Left cardiac atrium (tissue), 4 donors: ENCODE results near the gene MAP2K3. TPM values are rescaled to one million over a fixed set of nuclear protein-coding genes. Genes with fewer than 3 reads are reported as not detected.
A peak's percentile ranks its signal among the peaks of the same experiment; 100 is the strongest.
"Not testable (repeated sequence)": the region's sequence is repeated elsewhere in the genome, so short reads cannot be mapped to it uniquely, and the experiment has no call there.

Source experiments
- ATAC-seq, 2 donors: fragments of 200-7000 bp; cut with Tn5 transposase; one replicate each; pipeline ENCODE4 v1.9.1; 2020; ENCODE audit warnings: mild to moderate bottlenecking in 2 of 2, moderate library complexity in 2 of 2
- DNase-seq: peaks from one replicate; pipeline ENCODE4 v3.0.0-alpha.2; 2020
- intact Hi-C, 2 donors: fragments of 100-400 bp; cut with DNase I; formaldehyde crosslinking; loops; one replicate each; pipeline versions ENCODE4 v1.14.1 to v1.15.1; 2022 to 2023
- total RNA-seq, 2 donors: library from RNA; stranded (reverse); fragmentation: NEBNext Ultra II Directional; extraction: Animal tissue kit (Norgen Biotek cat#: 25700); gene quantifications; one replicate each; pipeline ENCODE4 v1.2.1, GENCODE V29; 2021
- donor health status: DM: no; HTN: yes; CAD: no.
- donor health status: DM: no; HTN: yes; CAD: no; lungs with severe emphysema.
- donor health status: DM: yes; HTN: yes; CAD: no.
- donor health status: Dilated cardiomyopathy.

The MAP2K3 gene
- total RNA-seq, 2 donors from 2014 or later = 38.9 to 64.7 TPM

DNA sequence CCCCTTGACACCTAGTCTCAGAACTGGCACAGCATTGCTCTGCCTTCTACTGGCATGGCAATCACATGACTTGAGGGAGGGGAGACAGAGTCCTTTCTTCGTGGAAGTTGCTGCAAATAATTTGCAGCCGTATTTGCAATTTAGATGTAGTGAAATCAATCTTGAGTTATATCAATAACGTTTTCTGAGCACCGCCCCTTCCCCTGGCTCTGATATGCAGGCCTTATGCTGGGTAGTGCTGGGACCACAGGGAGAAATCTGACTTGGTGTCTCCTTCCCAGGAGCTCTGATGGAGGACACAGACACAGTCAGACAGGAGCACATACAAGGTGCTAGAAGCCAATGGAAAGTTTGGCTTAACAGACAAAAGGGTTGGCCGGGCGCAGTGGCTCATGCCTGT lies 55.9 kb downstream of the MAP2K3 start:
- DNase-seq, ATAC-seq, intact Hi-C loops: not testable (repeated sequence)

DNA sequence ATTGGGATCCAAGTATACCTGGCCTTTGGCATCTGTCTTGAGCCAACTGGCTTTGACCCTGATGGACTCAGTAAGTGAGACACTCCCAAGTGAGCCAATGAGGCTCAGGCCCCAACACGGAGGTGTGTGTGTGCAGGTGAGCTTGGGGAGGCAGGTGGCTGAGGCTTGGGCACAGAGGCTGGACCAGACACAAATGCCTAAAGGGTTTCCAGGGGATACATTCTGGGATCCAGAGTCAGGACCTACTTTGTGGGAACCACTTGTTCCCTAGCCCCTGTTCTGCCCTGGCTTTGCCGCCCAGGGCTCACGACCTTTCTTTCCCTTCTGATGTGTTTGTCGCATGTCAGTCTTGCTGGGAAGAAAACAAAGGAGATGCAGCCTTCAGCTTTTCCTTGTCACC lies 56.8 kb downstream of the MAP2K3 start:
- ATAC-seq, DNase-seq, intact Hi-C loops: not testable (repeated sequence)

DNA sequence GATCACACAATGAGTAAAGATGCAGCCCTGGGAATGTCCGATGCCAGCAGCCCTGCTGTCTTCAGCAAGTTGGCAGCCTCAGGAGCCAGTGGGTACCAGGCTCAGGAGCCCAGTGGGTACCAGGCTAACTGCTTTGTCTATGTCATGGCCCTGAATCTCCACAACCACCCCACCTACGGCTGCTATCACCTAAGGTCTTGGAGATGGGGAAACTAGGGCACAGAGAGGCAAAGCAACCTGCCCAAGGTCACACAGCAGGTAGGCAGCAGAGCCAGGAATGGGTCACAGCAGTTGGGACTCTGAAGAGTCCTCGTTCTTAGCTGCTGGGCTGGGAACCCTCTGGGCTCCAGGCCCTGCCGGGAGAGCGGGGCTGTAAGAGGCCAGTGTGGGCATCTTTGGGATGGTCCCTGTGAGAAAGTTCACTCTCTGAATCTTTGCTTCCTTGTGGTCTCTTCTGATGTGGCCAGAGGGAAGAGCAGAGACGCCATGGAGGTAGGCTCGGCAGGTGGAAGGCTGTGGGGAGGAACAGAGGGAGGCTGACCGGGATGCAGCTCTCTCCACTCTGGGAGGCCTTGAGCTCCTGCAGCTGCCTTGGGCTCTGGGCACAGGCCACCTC lies 57.5 kb downstream of the MAP2K3 start:
- ATAC-seq, intact Hi-C loops, DNase-seq: not testable (repeated sequence)

DNA sequence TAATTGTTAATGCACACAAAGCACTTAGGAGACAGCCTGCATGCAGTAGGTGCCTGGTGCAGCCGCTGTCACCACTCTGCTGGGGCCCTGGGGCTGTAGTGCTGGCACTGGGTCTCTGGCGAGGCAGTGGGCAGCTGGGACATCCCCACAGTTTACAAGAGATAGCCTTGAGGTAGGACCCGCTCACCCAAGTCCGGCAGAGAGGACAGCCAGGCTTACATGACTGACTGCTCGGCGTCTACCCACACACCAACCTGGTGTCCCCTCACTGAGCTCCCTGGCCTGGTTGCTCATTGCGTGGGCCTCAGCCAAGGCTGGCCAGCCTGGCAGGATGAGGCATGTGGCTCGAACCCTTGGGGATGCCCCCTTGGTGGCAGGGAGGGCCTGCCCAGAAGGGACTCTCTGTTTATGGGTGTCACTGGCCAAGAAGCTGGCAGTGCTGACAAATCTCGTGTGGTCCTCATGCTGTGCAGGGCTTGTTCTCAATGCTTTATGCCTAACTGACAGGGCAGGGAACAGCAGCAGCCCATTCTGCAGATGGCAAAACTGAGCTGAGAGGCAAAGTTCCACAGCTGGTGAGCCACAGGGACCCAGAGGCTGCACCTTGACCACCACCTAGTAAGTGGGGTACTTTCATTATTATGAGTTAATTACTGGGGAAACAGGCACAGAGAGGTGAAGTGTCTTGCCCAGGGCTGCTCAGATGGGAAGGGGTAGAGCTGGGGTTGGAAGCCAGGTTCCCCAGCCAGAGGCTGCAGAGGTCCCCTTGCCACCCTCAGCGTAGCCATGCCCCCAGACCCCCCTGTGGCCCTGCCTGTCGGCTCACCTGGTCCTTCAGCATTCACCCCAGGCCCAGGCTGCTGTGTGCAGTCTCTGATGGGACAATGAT lies 58.8 kb downstream of the MAP2K3 start:
- intact Hi-C loops, DNase-seq, ATAC-seq: not testable (repeated sequence)

DNA sequence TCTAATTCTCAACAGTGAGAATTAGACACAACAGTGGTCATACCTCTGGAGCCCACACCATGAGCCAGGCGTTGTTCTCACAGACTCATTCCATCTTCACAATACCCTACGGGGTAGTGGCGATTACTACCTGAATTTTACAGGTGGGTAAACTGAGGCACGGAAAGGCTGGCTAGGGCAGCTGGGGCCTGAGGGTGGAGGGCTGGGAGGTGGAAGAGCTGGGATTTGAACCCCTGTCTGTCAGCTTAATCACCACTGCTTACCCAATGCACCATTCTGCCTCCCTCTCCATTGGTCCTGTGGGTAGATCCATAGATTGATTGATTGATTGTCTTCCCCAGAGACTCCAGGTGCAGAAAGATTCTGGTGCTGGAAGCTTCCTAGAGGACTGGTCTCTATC lies 60.3 kb downstream of the MAP2K3 start:
- ATAC-seq, intact Hi-C loops, DNase-seq: not testable (repeated sequence)

DNA sequence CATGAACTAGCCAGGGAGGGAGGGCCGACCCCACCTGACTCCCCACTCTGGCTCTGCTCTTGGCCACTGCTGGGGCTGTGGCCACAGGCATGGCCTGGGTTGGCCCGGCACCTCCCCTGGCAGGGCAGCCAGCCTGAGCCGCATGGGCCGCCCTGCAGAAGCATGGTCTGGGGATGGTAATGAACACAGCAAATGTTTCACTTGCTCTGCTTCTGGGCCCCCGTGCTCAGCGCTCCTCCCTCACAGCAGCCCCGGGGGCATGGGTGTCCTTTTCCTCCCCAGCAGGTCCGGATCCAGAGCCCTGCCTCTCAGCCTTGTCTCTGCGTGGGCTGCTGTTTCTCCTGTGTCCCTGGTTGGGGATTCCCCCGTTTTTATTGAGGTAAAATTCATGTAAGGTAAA lies 60.7 kb downstream of the MAP2K3 start:
- DNase-seq (no peak), ATAC-seq (peak in 1 of 2 donors; percentile 35)
- intact Hi-C loops = no loop called here

DNA sequence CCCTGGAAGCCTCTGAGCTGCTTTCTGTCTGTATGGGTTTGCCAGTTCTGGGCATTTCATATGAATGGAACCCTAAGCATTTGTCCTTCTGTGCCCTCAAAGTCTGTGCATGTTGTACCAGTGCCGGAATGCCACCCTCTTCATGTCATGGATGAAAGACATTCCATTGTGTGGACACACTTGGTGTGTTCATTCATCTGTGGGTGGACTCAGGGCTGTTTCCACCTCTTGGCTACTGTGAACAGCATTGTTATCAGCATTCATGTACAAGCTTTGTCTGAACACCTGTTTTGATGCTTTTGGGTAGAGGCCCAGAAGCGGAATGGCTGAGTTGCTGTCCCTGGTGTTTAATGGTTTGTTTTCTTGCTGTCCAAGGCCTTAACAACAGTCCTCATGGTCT lies 61.6 kb downstream of the MAP2K3 start:
- peak; percentile 2 to 9 for ATAC-seq
- DNase-seq, intact Hi-C loops: not testable (repeated sequence)

DNA sequence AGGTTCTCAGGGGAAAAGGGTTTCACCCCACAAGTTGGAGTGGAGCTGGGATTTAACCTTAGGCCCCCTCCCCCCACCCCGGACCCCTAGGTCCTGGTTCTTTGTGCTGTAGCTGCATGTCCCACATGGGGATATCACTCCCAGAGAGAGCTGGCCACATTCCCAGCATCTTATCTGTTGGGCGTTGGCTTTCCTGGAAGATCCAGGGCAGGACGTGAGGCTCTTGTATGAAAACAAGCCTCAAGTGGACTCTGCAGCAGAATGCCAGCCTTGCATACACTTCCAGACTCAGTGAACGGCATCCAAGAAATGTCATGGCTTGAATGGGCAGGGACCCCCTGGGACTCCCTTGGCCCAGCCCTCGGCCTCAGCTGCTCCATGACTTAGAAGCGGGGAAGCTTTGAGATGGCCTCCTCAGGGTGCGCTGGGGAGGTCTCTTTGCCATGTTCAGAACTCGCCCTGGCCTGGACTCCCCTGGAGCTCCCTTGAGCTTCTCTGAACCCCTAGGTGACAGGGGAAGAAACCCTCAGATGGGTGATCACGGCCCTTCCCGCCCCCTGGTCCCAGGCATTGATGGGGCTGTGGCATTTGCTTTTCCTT lies 62.2 kb downstream of the MAP2K3 start:
- intact Hi-C loops = not testable (repeated sequence)
- ATAC-seq (peak; percentile 58 to 76), DNase-seq (peak; percentile 85)

DNA sequence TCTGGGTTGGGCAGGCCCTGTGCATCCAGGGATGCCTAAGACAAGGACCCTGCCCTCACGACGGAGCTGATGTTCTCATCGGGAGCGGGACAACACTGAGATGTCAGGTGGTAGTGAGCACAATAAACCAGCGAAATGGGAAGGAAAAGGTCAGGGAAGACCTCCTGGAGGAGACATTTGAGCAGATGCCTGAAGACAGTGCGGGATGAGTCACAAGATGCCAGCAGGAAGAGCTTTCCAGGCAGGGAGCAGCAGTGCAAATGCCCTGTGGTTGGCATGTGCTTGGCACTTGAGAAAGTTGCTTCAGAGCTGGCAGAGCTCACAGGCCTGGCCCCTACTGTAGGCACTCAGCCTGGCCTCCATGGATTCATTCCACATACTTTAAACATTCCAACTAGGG lies 63.1 kb downstream of the MAP2K3 start:
- intact Hi-C loops, ATAC-seq, DNase-seq: not testable (repeated sequence)

DNA sequence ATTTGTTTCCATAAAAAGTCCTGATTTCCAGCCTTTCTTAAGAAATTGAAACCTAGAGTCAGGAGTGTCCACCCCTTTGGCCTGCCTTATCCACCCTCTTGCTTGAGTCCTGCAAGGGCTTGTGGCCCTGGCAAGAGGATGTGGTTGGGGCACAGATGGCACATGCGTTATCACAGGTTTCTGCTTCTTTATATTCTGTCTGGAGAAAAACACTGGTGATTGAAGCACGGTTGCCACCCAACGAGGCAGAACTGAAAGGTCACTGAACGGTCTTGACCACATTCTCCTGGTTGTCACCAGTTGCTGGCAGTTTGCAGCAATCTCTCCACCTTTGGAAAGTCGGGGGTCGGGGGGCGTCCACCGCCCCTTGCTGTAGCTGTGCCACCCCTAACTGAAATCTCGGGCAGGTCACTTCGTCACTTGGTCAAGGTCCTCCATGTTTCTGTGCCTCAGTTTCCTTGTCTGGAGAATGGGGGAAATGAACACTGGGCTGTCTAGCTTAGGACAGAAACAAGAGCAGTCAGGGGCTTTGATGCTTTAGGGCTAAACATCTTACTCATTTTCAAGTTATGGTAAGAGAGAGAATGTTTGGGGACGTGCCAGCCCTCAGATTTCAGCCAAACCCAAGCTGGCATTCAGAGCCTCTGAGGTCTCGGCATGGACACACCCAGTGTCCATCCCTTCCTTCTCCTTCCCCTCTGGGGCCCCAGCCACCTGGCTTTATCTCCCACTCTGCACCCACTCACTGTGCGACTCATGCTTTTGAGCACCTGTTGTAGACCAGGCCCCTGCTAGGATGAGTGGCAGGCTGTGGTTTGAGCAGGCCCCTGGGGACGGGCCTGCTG lies 63.8 kb downstream of the MAP2K3 start:
- DNase-seq, intact Hi-C loops: not testable (repeated sequence)
- ATAC-seq = peak in 1 of 2 donors; percentile 15

DNA sequence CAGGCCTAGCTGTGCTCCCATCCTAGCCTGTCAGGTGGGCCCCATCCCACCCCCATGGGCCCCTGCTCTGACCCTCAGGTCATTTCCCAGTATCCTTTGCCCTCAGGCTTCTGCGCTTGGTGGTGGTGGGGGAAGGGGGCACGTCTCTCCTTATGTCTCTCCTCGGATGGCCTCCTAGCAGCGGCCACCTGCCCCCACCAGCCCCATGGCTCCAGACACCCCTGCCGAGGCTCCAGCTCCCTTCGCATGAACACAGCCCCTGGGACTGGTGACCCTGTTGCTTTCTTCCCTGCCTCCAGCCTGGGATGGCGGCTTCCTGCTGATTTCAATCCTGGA lies 64.4 kb downstream of the MAP2K3 start:
- ATAC-seq, DNase-seq, intact Hi-C loops: not testable (repeated sequence)

DNA sequence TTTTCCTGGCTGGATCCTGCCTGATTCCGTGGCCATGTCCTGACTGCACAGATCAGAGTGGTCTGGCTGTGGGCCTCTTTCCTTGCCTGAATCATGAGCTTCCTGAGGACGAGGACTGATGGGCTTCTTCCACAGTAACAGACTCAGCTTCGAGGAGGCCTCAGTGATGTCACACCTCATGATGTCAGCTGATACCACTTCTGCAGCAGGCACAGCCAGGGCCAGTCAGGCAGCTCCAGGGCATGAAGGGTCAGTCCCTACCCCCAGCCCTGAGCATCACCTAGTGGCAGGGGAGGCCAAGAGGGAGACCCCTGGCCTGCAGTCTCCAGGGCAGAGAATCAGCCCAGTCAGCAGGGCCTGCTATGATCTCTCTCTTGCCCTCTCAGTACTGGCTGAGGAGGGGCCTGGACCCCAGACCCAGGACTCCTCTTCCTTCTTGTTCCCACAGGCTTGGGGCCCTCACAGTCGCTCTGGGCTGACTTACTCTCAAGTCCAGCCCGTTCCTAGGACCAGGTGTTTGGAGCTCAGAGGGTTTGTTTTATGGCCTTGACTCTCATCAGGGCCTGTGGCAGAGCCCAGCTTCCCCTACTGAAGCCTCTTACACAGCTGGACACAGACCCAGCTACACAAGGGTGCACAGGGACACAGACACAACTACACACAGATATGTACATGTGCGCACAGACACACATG lies 65.0 kb downstream of the MAP2K3 start:
- intact Hi-C loops, DNase-seq: not testable (repeated sequence)
- ATAC-seq = peak in 1 of 2 donors; percentile 7

DNA sequence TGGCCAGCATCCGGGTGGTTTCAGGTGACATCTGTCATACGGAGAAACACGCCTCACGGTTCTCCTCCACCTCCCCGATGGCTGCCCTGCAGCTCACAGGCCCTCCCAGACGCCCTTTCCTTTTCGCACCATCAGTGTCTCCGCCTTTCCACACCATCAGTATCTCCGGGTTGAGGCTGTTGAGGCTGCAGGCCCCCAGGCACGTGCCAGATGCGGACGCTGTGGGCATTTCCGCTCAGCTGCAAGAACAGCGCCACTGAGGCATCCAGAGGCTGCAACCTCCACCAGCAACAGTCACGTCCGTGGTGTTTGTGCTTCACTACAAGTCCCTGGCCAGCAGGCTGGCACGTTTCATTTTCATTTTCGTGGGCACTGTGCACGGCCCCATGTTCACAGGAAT lies 66.0 kb downstream of the MAP2K3 start:
- ATAC-seq, DNase-seq, intact Hi-C loops: not testable (repeated sequence)

DNA sequence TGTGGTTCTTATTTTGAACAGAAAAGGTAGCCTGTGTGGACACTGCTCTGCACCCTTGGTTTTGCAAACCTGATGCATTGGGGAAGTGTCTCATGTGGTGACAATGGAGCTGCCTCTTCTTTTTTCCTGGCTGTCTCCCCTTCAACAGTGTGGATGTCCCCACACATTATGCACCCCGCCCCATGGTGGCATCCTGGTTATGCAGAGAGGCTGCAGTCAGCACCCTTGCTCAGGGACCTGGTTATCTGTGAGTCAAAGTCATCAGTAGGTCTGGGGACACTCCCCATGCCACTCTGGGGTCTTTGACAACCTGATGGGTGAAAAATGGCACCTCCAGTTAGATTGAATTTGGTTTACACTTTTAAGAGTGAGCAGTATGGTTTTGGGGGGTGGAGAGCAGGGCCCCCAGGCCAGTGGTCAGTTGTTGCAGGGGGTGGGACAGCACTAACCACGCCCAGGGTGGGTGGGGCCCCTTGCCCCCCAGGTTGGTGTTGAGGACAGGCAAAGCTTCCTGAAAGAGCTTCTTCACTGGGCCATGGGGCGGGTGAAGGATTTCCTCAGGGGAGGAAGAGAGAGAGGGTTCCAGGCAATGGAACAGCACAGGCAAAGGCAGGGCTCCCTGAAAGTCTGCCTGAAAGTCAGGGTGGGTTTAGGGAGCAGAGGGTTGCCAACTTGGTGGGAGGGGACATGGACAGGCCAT lies 67.0 kb downstream of the MAP2K3 start:
- DNase-seq = no peak
- intact Hi-C loops = no loop called here
- no peak for ATAC-seq

DNA sequence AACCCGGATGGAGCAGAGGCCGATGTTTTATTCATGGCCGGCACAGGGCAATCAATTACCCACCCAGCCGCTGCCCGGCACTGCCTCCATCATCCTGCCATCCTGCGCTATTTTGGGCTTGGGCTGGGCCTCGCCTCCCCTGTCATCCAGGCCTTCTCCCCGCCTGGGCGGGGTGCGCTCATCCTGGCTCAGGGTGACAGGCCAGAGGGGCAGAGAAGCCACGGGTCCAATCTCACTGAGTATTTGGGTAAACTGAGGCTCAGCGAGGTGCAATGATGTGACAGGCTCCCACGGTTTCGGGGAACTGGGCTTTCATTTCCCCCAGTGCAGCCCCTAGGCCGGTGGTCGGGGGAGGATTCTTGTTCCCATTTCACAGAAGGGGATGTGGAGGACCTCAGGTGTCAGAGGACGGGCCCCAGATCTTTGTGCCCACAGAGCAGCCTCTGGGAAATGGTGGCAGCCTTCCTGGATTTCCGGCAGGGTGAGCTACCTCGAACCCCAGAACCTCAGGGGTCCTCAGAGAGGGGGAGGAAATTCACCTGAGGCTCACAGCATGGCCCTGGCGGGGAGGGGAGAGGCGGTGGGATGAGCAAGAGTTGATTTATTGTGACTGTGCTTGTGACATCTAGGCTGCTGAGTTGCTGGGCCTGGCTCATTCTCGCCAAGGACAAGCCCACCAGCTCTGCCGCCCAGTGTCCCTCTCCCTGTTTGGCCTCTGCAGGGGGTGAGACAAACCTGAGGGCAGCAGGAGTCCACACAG lies 67.9 kb downstream of the MAP2K3 start:
- intact Hi-C loops = no loop called here
- ATAC-seq = no peak
- DNase-seq = no peak

DNA sequence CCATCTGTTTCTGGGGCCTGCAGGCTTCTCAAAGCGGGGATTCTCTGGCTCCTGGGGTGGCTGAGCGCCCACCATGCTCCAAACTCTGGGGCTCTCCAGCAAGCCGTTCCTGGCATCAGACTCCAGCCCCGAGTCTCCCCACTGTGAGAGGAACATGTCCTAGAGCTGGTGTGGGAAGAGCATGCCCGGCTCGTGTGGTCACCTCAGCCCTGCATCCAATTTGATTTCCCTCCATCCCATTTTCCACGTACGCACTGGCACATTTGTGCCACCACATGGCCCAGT lies 68.4 kb downstream of the MAP2K3 start:
- DNase-seq (no peak), ATAC-seq (no peak)
- intact Hi-C loops = no loop called here

DNA sequence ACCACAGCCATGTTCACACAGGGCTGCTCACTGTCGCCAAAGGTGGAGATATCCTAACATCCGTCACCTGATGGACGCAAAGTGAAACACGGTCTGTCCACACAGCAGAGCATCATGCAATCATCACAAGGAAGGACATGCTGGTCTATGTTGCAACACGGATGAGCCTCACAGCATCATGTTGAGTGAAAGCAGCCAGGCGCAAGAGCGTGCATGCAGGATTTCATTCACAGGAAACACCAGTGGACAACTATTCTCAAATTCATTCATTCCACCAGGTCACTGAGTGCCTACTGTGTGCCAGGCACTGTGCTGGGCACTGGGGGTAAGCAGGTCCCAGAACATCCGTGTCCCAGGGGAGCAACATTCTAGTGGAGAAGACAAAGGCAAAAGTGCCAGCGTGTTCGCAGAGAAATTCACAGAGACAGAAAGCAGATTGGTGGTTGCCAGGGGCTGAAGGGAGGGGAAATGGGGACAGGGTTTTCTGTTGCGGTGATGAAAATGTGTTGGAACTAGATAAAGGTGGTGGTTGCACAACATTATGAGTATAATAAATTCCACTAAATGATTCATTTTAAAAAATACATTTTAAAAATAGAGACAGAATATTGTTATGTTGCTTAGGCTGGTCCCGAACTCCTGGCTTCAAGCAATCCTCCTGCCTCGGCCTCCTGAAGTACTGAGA lies 69.0 kb downstream of the MAP2K3 start:
- no peak for DNase-seq
- ATAC-seq = no peak
- intact Hi-C loops = no loop called here
